Tibial nerve (tissue), 4 donors: Measurements from ENCODE around the gene ZNF728. TPM values are rescaled to one million over a fixed set of nuclear protein-coding genes. Genes with fewer than 3 reads are reported as not detected.

Experiments
- DNase-seq, 2 donors: peaks; one replicate each; pipeline ENCODE4 v3.0.0-alpha.2; 2019; ENCODE audit warnings: low spot score in 2 of 2
- H3K27ac ChIP-seq, 4 donors: fragments of 200-600 bp; sonication (generic) in 3 of 4; one replicate each; pipeline ENCODE4 v1.5.1; 2017 to 2019; ENCODE audit warnings: mild to moderate bottlenecking in 1 of 4
- H3K27me3 ChIP-seq, 2 donors: fragments of 200-600 bp; sonication (generic) in 1 of 2; one replicate each; pipeline versions ENCODE4 v1.5.1 to v1.6.0; 2017 to 2019
- H3K36me3 ChIP-seq, 3 donors: fragments of 200-600 bp; sonication (generic); one replicate each; pipeline ENCODE4 v1.5.1; 2018 to 2019
- H3K4me1 ChIP-seq, 4 donors: fragments of 200-600 bp; sonication (generic) in 3 of 4; one replicate each; pipeline ENCODE4 v1.5.1; 2017 to 2019
- H3K4me3 ChIP-seq, 4 donors: fragments of 200-600 bp; sonication (generic) in 3 of 4; one replicate each; pipeline ENCODE4 v1.5.1; 2017 to 2019; ENCODE audit warnings: mild to moderate bottlenecking in 1 of 4, moderate library complexity in 1 of 4
- H3K9me3 ChIP-seq, 4 donors: fragments of 200-600 bp; sonication (generic) in 3 of 4; one replicate each; pipeline ENCODE4 v1.5.1; 2017 to 2019
- EP300 ChIP-seq, 2 donors: sonication (generic); formaldehyde crosslinking; IDR thresholded peaks; one replicate each; pipeline ENCODE4 v1.6.1; 2017; ENCODE audit warnings: antibody characterized with exemption in 2 of 2, mild to moderate bottlenecking in 1 of 2
- POLR2A ChIP-seq, 2 donors: fragments of 450-650 bp; IDR thresholded peaks; one replicate each; pipeline ENCODE4 v1.6.1; 2017; ENCODE audit warnings: antibody characterized with exemption in 2 of 2, mild to moderate bottlenecking in 2 of 2, moderate library complexity in 2 of 2
- WGBS, 2 donors: methylation state at CpG; one replicate each; pipeline ENCODE4 v1.1.5; 2018; 5-methylcytosine and 5-hydroxymethylcytosine counted together
- total RNA-seq, 4 donors: library from RNA; depleted of rRNA; stranded (reverse); fragments of >200 nt; gene quantifications; one replicate each; pipeline ENCODE4 v1.1.0, GENCODE V29; 2016
- TF ChIP-seq, protein P1 (sequence below), 5 experiments: fragments of 200-600 bp in 3 of 5; fragments of 450-650 bp in 2 of 5; sonication (generic) in 3 of 5; IDR thresholded peaks; one replicate each; pipeline ENCODE4 v1.5.1; 2016 to 2019; ENCODE audit warnings: antibody characterized with exemption in 5 of 5, mild to moderate bottlenecking in 3 of 5, moderate library complexity in 2 of 5

The ZNF728 gene
- 1 to 10 TPM in 2 of 4 donors, under 1 TPM in 2; 0.59 to 4.4 (median 1.1) TPM for total RNA-seq

DNA sequence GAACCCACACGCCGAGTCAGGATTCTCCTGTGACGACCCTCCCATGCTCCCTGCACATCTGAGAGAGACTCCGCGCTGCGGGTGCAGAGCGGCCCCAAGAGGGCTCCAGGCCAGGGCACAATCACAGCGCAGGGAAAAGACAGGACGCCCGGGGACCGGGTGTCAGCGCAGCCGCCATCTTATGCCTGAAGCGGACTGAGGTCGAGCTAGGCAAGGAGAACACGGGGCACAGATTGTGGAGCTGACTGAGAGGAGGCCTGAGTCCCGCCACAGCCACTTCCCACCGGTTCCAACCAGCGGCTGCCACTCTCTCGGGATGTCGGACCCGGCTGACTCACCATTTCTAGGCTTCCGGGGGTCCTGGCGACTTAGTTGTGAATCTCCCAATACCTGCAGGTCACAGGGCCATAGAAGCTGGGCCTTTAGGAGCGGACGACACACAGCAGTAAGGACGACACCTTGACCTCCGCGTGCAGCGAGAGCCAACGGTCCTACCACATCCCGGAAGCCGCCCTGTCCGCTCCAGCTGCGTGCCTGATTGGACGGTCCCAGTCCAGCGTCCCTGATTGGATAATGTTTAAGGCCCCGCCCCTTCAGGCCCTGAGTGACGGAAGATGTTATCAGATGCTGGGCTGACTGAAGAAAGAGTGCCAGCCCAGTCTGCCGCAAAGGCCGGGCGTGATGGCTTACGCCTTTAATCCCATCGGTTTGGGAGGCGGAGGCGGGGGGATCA lies at the start of gene ZNF728:
Gene ZNF728 (minus strand): TSS at position 487 of the 733 bp plus-strand sequence. CDS start 146 bp downstream, at position 341.
- H3K27me3 ChIP-seq, result no peaks in the 10 kb centered on the region
- WGBS, 2 donors, result 9 to 18% methylated on average over 31 to 38 of the region's 46 CpGs
- H3K4me3 ChIP-seq, result peak within 1 kb of the TSS in 3 of 4 donors; percentile 18 to 43 (median 23)
- TF ChIP-seq, protein P1, sequence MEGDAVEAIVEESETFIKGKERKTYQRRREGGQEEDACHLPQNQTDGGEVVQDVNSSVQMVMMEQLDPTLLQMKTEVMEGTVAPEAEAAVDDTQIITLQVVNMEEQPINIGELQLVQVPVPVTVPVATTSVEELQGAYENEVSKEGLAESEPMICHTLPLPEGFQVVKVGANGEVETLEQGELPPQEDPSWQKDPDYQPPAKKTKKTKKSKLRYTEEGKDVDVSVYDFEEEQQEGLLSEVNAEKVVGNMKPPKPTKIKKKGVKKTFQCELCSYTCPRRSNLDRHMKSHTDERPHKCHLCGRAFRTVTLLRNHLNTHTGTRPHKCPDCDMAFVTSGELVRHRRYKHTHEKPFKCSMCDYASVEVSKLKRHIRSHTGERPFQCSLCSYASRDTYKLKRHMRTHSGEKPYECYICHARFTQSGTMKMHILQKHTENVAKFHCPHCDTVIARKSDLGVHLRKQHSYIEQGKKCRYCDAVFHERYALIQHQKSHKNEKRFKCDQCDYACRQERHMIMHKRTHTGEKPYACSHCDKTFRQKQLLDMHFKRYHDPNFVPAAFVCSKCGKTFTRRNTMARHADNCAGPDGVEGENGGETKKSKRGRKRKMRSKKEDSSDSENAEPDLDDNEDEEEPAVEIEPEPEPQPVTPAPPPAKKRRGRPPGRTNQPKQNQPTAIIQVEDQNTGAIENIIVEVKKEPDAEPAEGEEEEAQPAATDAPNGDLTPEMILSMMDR (IDR thresholded peaks at IDR 0.05), result no peak
- TF ChIP-seq POLR2A (IDR thresholded peaks at IDR 0.05), result no peak
- TF ChIP-seq EP300 (IDR thresholded peaks at IDR 0.05), result no peak
- no peak within 1 kb of the TSS for H3K27ac ChIP-seq
- no peaks in the 10 kb centered on the region for H3K4me1 ChIP-seq
- H3K9me3 ChIP-seq, result peaks cover 0 to 56% (median 2%) of the 10 kb centered on the region in 4 donors
- no peaks in the 10 kb centered on the region for H3K36me3 ChIP-seq
- DNase-seq, result peak; percentile 26 to 29

DNA sequence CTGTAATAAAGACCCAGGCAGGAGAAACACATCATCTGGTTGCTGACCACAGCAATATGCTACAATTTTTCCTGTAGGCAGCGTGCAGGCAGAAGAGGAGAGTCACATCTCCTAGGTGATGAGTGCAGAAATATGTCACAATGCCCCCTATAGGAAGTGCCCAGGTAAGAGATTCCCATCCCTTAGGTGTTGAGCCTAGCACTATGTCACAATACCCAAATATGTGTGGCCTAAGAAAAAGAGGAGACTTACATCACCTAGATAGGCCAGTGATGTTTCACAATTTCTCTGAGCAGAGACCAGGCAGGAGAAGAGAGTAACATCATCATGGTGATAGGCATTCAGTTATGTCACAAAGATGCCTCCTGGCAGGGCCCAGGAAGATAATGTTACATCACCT lies 49.4 kb upstream of the ZNF728 start:
- TF ChIP-seq, protein P1 (IDR thresholded peaks at IDR 0.05), result no peak
- TF ChIP-seq EP300 (IDR thresholded peaks at IDR 0.05), result no peak
- no peak for TF ChIP-seq POLR2A (IDR thresholded peaks at IDR 0.05)
- no peak overlapping the region for H3K27ac ChIP-seq
- H3K4me3 ChIP-seq, result no peak overlapping the region
- H3K36me3 ChIP-seq, result no peaks in the 10 kb centered on the region
- peaks cover 0 to 10% (median 0%) of the 10 kb centered on the region in 4 donors for H3K9me3 ChIP-seq
- no peaks in the 10 kb centered on the region for H3K4me1 ChIP-seq
- no peaks in the 10 kb centered on the region for H3K27me3 ChIP-seq
- DNase-seq, result no peak
- WGBS, 2 donors, result 40 to 67% methylated on average over 1 of the region's 1 CpG

DNA sequence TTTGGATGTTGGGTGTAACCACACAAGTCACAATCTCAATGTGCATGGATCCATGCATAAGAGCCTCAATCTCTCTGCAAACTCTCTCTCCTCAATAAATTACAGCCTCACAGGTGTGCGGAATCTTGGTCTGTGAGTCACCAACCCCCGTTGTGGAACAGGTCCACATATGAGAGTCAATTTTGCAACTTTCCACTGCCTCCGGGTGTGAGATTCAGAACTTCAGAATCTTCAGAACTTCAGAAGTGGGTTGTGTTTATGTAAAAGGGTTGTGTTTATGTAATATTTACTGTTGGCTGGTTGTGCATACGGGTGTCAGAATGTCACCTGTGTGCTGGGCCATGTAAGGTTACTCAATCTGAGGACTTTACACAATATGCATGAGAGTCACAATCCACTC lies 46.3 kb upstream of the ZNF728 start:
- no peaks in the 10 kb centered on the region for H3K36me3 ChIP-seq
- no peak overlapping the region for H3K4me3 ChIP-seq
- TF ChIP-seq POLR2A (IDR thresholded peaks at IDR 0.05) (no peak), EP300 (IDR thresholded peaks at IDR 0.05) (no peak)
- TF ChIP-seq, protein P1 (IDR thresholded peaks at IDR 0.05), result no peak
- DNase-seq, result no peak
- H3K27me3 ChIP-seq, result no peaks in the 10 kb centered on the region
- H3K4me1 ChIP-seq, result no peaks in the 10 kb centered on the region
- H3K9me3 ChIP-seq, result peaks cover 0 to 14% (median 0%) of the 10 kb centered on the region in 4 donors
- 79 to 83% methylated on average over 4 of the region's 4 CpGs for WGBS, 2 donors
- no peak overlapping the region for H3K27ac ChIP-seq

DNA sequence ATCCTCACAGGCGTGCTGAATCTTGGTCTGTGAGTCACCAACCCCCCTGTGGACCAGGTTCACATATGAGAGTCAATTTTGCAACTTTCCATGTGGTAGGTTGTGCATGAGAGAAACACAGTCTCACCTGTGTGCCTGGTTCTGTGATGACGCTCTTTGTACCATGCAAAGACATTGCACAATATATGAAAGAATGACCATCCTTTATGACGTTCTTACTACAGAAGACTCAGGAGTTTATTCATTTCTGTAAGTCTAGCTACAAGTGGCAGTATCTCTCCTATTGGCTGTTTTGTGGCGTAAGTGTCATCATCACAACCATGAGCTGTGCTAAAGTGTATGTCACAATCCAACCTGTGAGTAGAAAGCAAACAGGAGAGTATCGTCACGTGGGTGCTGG lies 43.8 kb upstream of the ZNF728 start:
- 78 to 89% methylated on average over 6 of the region's 6 CpGs for WGBS, 2 donors
- TF ChIP-seq EP300 (IDR thresholded peaks at IDR 0.05) (no peak), POLR2A (IDR thresholded peaks at IDR 0.05) (no peak)
- TF ChIP-seq, protein P1 (IDR thresholded peaks at IDR 0.05), result no peak
- no peak for DNase-seq
- H3K9me3 ChIP-seq, result peaks cover 0 to 14% (median 0%) of the 10 kb centered on the region in 4 donors
- no peaks in the 10 kb centered on the region for H3K36me3 ChIP-seq
- H3K27me3 ChIP-seq, result no peaks in the 10 kb centered on the region
- no peak overlapping the region for H3K4me3 ChIP-seq
- no peak overlapping the region for H3K27ac ChIP-seq
- H3K4me1 ChIP-seq, result no peaks in the 10 kb centered on the region

DNA sequence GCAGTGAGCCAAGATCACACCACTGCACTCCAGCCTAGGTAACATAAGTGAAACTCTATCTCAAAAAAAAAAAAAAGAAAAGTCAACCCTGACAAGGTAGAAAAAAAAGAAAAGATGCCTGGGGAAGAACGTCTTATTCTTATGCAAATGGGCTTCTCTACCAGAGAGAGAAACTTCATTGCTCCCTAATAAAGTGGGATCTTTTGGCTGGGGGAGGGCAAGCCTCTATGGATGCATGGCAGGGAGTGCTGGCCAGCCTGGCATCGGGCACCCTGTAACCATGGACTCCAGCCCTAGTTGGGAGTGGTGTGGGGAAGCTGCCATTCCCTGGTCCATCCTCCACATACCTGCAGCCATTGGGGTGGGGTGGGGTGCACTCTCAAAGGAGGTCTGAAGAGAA lies 30.7 kb upstream of the ZNF728 start:
- Histone ChIP-seq H3K27me3 (no peaks in the 10 kb centered on the region), H3K27ac (no peak overlapping the region), H3K4me1 (no peaks in the 10 kb centered on the region), H3K9me3 (peaks cover 0 to 19% (median 0%) of the 10 kb centered on the region in 4 donors), H3K36me3 (no peaks in the 10 kb centered on the region), H3K4me3 (no peak overlapping the region)
- DNase-seq, result no peak
- TF ChIP-seq EP300 (IDR thresholded peaks at IDR 0.05) (no peak), POLR2A (IDR thresholded peaks at IDR 0.05) (no peak)
- TF ChIP-seq, protein P1 (IDR thresholded peaks at IDR 0.05), result no peak
- whole genome bisulfite sequencing, 2 donors, result 43 to 53% methylated on average over 2 of the region's 2 CpGs
